Osteoblast (primary cell): ENCODE measurements around the gene XDH. TPM values are rescaled to one million over a fixed set of nuclear protein-coding genes. Genes with fewer than 3 reads are reported as not detected.

Experiments
- DNase-seq: peaks from one replicate; pipeline ENCODE4 v3.0.0; 2011; ENCODE audit warnings: low spot score, mixed read lengths; ENCODE audit not compliant: insufficient read length; ENCODE audit errors: missing footprints
- H2AFZ ChIP-seq: 2 replicates; pipeline ENCODE4 v1.6.0; 2011; ENCODE audit warnings: mild to moderate bottlenecking, low read length
- H3K27ac ChIP-seq: 2 replicates; pipeline ENCODE4 v1.5.1; 2011; ENCODE audit warnings: mild to moderate bottlenecking, low read depth, low read length, moderate library complexity
- H3K27me3 ChIP-seq: 2 replicates; pipeline ENCODE4 v1.6.0; 2012; ENCODE audit warnings: mild to moderate bottlenecking, control low read depth, inconsistent platforms, low read length, moderate library complexity; ENCODE audit not compliant: insufficient read depth
- H3K36me3 ChIP-seq: 2 replicates; pipeline ENCODE4 v1.5.1; 2011; ENCODE audit warnings: mild to moderate bottlenecking, low read length, control low read depth, moderate library complexity; ENCODE audit not compliant: insufficient read depth
- H3K4me1 ChIP-seq: 2 replicates; pipeline ENCODE4 v1.5.1; 2011; ENCODE audit warnings: mild to moderate bottlenecking, low read length, control low read depth, moderate library complexity; ENCODE audit not compliant: insufficient read depth
- H3K4me2 ChIP-seq: 2 replicates; pipeline ENCODE4 v1.6.0; 2011; ENCODE audit warnings: mild to moderate bottlenecking, low read length; ENCODE audit not compliant: insufficient read depth
- H3K4me3 ChIP-seq: fragments of 200-600 bp; sonication (generic); 3 replicates; pipeline ENCODE4 v1.5.1; 2012; ENCODE audit warnings: mild to moderate bottlenecking, low read length, inconsistent platforms; ENCODE audit not compliant: insufficient read depth
- H3K79me2 ChIP-seq: 2 replicates; pipeline ENCODE4 v1.6.0; 2012; ENCODE audit warnings: mild to moderate bottlenecking, low read length, control low read depth, inconsistent platforms; ENCODE audit not compliant: insufficient read depth
- H3K9me3 ChIP-seq: 2 replicates; pipeline ENCODE4 v1.5.1; 2011; ENCODE audit warnings: low read depth, low read length, control low read depth
- H4K20me1 ChIP-seq: 2 replicates; pipeline ENCODE4 v1.6.0; 2012; ENCODE audit warnings: mild to moderate bottlenecking, low read length, control low read depth; ENCODE audit not compliant: insufficient read depth
- CTCF ChIP-seq: IDR thresholded peaks from 2 replicates; pipeline ENCODE4 v1.5.1; 2011; ENCODE audit warnings: mild to moderate bottlenecking, low read depth, low read length, moderate library complexity; ENCODE audit errors: extremely low read depth
- total RNA-seq: library from RNA; depleted of rRNA; stranded (reverse); fragments of >200 nt; gene quantifications from 2 replicates; pipeline ENCODE4 v1.2.3, GENCODE V29; 2012

XDH gene
- total RNA-seq, 1 donor: under 0.01 TPM

- Histone ChIP-seq H3K4me2 (no peak overlapping the region), H3K79me2 (no peaks in the 10 kb centered on the region), H3K4me1 (peaks cover 21% of the 10 kb centered on the region), H4K20me1 (no peaks in the 10 kb centered on the region), H3K9me3 (no peaks in the 10 kb centered on the region), H2AFZ (peak overlapping the region; percentile 2), H3K4me3 (no peak overlapping the region), H3K27me3 (no peaks in the 10 kb centered on the region), H3K36me3 (no peaks in the 10 kb centered on the region), H3K27ac (no peak overlapping the region)
- no peak for DNase-seq
- no peak for TF ChIP-seq CTCF
Observed at GRCh38 chr2:31404827-31405226, 9.7 kb downstream of the XDH start.

- Histone ChIP-seq H3K27me3 (no peaks in the 10 kb centered on the region), H4K20me1 (no peaks in the 10 kb centered on the region), H3K4me3 (no peak overlapping the region), H3K27ac (no peak overlapping the region), H3K4me1 (peaks cover 21% of the 10 kb centered on the region), H3K79me2 (no peaks in the 10 kb centered on the region), H3K4me2 (no peak overlapping the region), H3K36me3 (no peaks in the 10 kb centered on the region), H2AFZ (no peak overlapping the region), H3K9me3 (no peaks in the 10 kb centered on the region)
- TF ChIP-seq CTCF: no peak
- no peak for DNase-seq
Observed at GRCh38 chr2:31404302-31404701, 10.2 kb downstream of the XDH start.

GRCh38 chr2:31402388-31402787 lies 12.2 kb downstream of the XDH start:
- H3K9me3 ChIP-seq: no peaks in the 10 kb centered on the region
- H3K36me3 ChIP-seq: no peaks in the 10 kb centered on the region
- no peaks in the 10 kb centered on the region for H4K20me1 ChIP-seq
- H3K4me1 ChIP-seq: peaks cover 25% of the 10 kb centered on the region
- H2AFZ ChIP-seq: no peak overlapping the region
- TF ChIP-seq CTCF: no peak
- H3K27ac ChIP-seq: peak overlapping the region; percentile 72
- no peak for DNase-seq
- no peaks in the 10 kb centered on the region for H3K27me3 ChIP-seq
- H3K4me2 ChIP-seq: no peak overlapping the region
- no peak overlapping the region for H3K4me3 ChIP-seq
- H3K79me2 ChIP-seq: no peaks in the 10 kb centered on the region

GRCh38 chr2:31401580-31401979 lies 13.0 kb downstream of the XDH start:
- H3K36me3 ChIP-seq: no peaks in the 10 kb centered on the region
- peak overlapping the region; percentile 46 for H3K4me2 ChIP-seq
- peak; percentile 91 for DNase-seq
- H3K27me3 ChIP-seq: no peaks in the 10 kb centered on the region
- H4K20me1 ChIP-seq: no peaks in the 10 kb centered on the region
- no peaks in the 10 kb centered on the region for H3K9me3 ChIP-seq
- TF ChIP-seq CTCF: no peak
- peak overlapping the region; percentile 72 for H3K27ac ChIP-seq
- peak overlapping the region; percentile 24 for H2AFZ ChIP-seq
- no peak overlapping the region for H3K4me3 ChIP-seq
- no peaks in the 10 kb centered on the region for H3K79me2 ChIP-seq
- H3K4me1 ChIP-seq: peaks cover 25% of the 10 kb centered on the region
